ENCODE data around the gene SLC10A1.

The SLC10A1 gene

DNA sequence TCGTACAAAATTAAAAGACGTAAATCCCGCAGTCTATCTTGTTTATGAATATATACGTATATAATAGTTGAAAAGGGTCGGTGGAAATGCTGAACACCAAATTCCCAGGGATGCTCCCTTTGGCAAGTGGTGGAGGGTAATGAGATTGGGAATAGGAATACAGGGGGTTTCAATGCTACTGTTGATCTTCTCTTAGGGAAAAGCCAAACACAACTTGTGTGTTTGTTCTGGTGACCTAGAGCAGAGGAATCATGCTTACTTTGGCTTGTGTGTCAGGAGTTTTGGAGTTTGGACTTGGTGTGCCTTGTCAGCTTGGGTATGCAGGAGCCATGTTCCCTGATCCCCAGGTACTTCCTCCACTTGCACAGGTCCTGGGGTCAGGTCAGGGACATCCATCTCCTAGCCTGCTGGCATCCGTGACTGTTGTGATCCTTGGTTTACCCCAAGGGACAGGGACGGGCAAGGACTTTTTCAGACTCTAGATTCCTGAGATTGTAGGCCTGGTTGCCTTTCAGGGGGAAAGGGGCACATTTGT lies 4.1 kb downstream of the SLC10A1 start:
- Mint-ChIP-seq H3K36me3 (peaks cover 7% of the 10 kb centered on the region), H3K4me1 (ENCODE audit: low read depth) (no peaks in the 10 kb centered on the region), H3K4me3 (no peak overlapping the region), H3K9me3 (ENCODE audit: low read depth) (no peaks in the 10 kb centered on the region), H3K27me3 (no peaks in the 10 kb centered on the region), H3K27ac (no peak overlapping the region)

DNA sequence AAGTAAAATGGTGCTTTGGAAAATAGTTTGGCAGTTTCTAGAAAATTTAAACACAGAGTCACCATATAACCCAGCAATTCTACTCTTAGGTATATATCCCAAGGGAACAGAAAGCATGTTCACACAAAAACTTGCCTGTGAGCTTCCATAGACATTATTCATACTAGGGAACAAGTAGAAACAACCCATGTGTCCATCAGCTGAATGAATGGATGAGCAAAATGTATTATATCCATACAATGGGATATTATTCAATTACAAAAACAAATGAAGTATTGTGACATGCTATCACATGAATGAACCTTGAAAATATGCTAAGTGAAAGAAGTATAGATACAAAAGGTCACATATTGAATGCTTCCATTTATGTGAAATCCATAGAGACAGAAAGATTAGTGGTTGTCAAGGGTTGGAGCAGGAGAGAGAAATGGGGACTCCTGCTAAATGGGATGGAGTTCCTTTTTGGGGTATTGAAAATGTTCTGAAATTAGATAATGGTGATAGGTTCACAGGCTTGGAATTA lies 7.9 kb downstream of the SLC10A1 start:
- H3K27me3 Mint-ChIP-seq = no peaks in the 10 kb centered on the region
- peaks cover under 1% of the 10 kb centered on the region for H3K36me3 Mint-ChIP-seq
- no peaks in the 10 kb centered on the region for H3K9me3 Mint-ChIP-seq (ENCODE audit: low read depth)
- H3K27ac Mint-ChIP-seq = no peak overlapping the region
- peaks cover 2% of the 10 kb centered on the region for H3K4me1 Mint-ChIP-seq (ENCODE audit: low read depth)
- no peak overlapping the region for H3K4me3 Mint-ChIP-seq

DNA sequence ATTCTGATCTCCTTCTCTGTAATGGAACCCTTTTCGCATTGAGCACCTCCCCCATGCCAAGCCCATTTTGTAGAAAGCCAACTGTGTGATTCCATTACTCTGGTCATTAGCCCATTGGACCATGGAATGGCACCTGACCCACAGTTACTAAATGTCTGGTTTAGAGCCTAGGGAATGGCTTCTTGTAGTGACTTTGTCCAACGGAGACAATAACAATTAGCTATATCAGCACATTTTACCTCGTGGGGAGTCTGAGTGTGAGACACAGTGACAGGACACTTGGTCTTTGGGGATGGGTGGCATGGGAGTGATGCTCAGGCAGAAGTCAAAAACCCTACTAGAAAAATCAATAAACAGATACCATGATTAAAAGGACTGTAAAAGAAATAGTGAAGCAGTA lies 10.4 kb downstream of the SLC10A1 start:
- Mint-ChIP-seq H3K9me3 (ENCODE audit: low read depth) (no peaks in the 10 kb centered on the region), H3K36me3 (no peaks in the 10 kb centered on the region), H3K27me3 (no peaks in the 10 kb centered on the region), H3K4me1 (ENCODE audit: low read depth) (peaks cover 2% of the 10 kb centered on the region), H3K4me3 (no peak overlapping the region), H3K27ac (no peak overlapping the region)

DNA sequence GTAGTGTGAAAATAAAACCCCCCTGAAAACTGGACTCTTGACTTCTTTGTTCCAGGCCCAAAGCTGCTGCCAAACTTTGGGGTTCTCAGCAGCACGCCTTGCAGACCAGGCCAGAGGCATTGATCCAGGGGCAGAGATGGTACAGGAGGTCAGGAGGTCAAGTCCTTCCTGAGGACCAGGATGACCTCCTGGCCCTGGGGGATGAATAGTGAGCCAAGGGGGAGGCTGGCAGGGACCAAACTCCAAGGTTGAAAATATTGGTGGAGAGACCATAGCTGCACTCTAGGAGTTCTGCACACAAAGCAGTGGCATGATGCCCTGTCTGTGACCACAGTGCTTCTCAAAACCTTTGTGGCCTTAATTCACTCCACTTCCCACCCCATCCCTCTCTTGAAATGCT lies 12.1 kb downstream of the SLC10A1 start:
- Mint-ChIP-seq H3K4me3 (no peak overlapping the region), H3K4me1 (ENCODE audit: low read depth) (peaks cover 7% of the 10 kb centered on the region), H3K27ac (peak overlapping the region; percentile 11), H3K27me3 (no peaks in the 10 kb centered on the region), H3K9me3 (ENCODE audit: low read depth) (no peaks in the 10 kb centered on the region), H3K36me3 (peaks cover 2% of the 10 kb centered on the region)

DNA sequence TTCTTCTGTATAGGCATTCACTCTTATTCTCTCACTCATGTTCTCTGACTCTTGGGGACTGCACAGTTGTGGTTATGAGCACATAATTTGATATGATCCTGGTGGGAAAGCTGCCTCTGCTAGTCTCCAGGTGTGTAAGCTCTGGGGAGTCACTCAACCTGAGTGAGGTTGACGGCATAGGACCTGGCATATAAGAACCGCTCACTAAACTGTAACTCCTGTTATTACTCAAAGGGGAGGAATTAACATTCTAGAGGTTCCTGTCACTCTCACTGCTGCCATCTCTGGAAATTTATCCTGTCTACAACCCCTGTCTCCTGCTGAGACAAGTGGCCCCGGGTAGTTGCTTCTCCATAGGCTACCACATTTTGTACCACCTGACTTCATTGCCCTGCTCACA lies 16.1 kb downstream of the SLC10A1 start:
- Mint-ChIP-seq H3K36me3 (peaks cover 11% of the 10 kb centered on the region), H3K27me3 (no peaks in the 10 kb centered on the region), H3K27ac (no peak overlapping the region), H3K9me3 (ENCODE audit: low read depth) (no peaks in the 10 kb centered on the region), H3K4me3 (no peak overlapping the region), H3K4me1 (ENCODE audit: low read depth) (peaks cover 32% of the 10 kb centered on the region)

DNA sequence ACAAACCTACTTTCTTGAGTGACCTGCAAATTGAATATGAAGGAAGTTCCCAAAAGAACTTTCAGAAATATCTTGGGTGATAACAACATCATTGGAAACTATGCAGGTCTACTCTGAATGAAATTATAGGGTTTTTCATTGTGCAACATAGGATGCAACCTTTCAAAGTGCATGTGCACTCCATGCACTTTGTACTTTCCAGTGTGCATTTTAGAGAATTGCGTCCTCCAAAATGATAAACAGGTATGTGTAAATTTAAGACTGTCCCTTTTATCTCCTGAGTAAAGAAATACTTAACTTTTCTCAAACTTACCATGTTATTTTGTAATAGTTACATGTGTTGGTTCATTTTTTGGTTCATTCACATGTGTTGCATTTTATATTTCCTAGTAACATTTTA lies 16.9 kb downstream of the SLC10A1 start:
- H3K27ac Mint-ChIP-seq = no peak overlapping the region
- peaks cover 13% of the 10 kb centered on the region for H3K36me3 Mint-ChIP-seq
- no peaks in the 10 kb centered on the region for H3K9me3 Mint-ChIP-seq (ENCODE audit: low read depth)
- no peaks in the 10 kb centered on the region for H3K27me3 Mint-ChIP-seq
- peaks cover 38% of the 10 kb centered on the region for H3K4me1 Mint-ChIP-seq (ENCODE audit: low read depth)
- H3K4me3 Mint-ChIP-seq = no peak overlapping the region

DNA sequence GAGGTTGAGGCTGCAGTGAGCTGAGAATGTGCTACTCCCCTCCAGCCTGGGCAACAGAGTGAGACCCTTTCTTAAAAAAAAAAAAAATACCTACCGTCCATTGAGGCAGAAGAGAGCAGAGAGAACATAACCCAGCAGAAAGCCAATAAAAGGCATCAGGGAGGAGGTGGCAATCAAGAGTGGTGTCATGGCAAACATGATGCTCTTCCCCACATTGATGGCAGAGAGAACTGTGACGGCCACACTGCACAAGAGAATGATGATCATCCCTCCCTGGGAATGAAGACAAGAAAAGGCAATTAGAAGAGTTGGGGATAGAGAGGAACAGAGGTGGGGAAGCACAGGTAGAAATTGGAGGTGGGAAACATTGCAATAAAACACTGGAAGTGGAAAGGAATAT lies 18.0 kb downstream of the SLC10A1 start:
- Mint-ChIP-seq H3K27ac (peak overlapping the region; percentile 81), H3K9me3 (ENCODE audit: low read depth) (no peaks in the 10 kb centered on the region), H3K4me3 (no peak overlapping the region), H3K36me3 (peaks cover 15% of the 10 kb centered on the region), H3K4me1 (ENCODE audit: low read depth) (peaks cover 45% of the 10 kb centered on the region), H3K27me3 (no peaks in the 10 kb centered on the region)

DNA sequence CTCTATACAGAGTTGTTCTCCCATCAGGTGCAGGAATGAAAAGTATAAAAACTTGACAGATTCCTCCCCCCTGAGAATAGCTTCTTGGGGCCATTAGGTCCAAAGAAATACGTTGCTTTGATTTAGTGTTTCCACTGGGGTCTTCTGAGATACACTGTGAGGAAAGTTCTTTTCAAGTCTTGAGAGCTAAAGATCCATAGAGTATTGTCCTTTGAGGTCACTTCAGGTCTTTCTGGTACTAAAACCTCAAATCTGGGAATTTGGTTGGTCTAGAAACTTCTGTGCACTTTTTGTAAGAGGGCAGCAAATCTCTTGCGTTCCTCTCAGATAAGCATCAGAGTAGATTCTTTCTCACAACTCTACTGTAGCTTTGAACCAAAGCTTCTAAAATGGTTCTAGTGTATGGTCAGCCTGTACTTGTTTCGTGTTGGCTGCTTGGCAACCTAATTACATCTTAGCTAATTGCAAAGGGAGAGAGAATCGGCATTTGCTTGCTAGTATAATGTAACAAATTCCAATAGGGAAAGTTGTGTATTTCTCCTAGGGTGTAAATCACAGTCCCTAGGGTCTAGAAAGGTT lies 20.1 kb downstream of the SLC10A1 start:
- Mint-ChIP-seq H3K27me3 (no peaks in the 10 kb centered on the region), H3K36me3 (peaks cover 20% of the 10 kb centered on the region)

DNA sequence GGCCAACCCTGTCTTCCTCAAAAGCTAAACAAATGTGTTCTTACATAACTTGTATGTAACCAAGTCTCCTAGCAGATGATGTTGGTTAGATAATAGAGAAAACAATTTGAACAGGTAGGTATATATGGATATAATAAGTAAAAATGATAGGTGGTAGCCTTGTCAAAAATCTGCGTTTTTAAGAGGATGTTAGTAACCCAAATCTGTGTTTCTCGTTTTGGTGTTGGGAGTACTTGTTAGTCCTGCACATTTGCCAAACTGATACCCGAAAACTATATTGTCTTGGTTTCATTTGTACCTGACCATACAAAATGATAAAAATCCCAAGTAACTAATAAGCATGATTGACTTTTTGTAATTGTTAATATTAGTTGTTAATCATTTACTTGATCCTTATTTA lies 22.0 kb downstream of the SLC10A1 start:
- Mint-ChIP-seq H3K27me3 (no peaks in the 10 kb centered on the region), H3K36me3 (peaks cover 25% of the 10 kb centered on the region), H3K4me1 (ENCODE audit: low read depth) (peaks cover 72% of the 10 kb centered on the region), H3K27ac (peak overlapping the region; percentile 81), H3K4me3 (no peak overlapping the region), H3K9me3 (ENCODE audit: low read depth) (no peaks in the 10 kb centered on the region)

More for the DNA sequence above, 20.1 kb downstream of the SLC10A1 start:
- H3K9me3 Mint-ChIP-seq (ENCODE audit: low read depth) = no peaks in the 10 kb centered on the region
- peak overlapping the region; percentile 9 for H3K4me3 Mint-ChIP-seq
- H3K4me1 Mint-ChIP-seq (ENCODE audit: low read depth) = peaks cover 64% of the 10 kb centered on the region
- H3K27ac Mint-ChIP-seq = peak overlapping the region; percentile 50

DNA sequence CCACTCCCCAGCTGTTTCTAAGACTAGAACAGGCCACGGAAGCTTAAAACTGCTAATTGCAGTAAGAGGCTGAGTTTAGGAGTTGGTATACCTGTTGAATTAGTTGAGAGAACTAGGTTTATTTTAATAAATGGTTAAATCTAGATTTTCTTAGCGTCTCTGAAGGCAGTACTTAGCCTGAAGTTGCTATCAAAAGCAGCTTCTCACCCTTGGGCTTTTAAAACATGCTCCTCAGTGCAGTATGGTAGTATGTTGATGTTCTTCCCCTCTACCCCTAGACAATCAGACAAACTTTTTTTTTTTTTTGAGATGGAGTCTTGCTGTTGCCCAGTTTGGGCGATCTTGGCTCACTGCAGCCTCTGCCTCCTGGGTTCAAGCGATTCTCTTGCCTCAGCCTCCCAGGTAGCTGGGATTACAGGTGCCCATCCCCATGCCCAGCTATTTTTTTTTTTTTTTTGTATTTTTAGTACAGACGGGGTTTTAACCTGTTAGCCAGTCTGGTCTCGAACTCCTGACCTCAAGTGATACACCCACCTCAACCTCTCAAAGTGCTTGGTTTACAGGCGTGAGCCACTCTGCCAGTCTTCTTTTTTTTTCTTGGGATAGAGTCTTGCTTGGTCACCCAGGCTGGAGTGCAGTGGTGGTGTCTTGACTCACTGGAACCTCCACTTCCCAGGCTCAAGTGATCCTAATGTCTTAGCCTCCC lies 23.3 kb downstream of the SLC10A1 start:
- H3K4me3 Mint-ChIP-seq = no peak overlapping the region
- no peaks in the 10 kb centered on the region for H3K27me3 Mint-ChIP-seq
- H3K9me3 Mint-ChIP-seq (ENCODE audit: low read depth) = no peaks in the 10 kb centered on the region
- no peak overlapping the region for H3K27ac Mint-ChIP-seq
- H3K36me3 Mint-ChIP-seq = peaks cover 33% of the 10 kb centered on the region
- H3K4me1 Mint-ChIP-seq (ENCODE audit: low read depth) = peaks cover 80% of the 10 kb centered on the region

DNA sequence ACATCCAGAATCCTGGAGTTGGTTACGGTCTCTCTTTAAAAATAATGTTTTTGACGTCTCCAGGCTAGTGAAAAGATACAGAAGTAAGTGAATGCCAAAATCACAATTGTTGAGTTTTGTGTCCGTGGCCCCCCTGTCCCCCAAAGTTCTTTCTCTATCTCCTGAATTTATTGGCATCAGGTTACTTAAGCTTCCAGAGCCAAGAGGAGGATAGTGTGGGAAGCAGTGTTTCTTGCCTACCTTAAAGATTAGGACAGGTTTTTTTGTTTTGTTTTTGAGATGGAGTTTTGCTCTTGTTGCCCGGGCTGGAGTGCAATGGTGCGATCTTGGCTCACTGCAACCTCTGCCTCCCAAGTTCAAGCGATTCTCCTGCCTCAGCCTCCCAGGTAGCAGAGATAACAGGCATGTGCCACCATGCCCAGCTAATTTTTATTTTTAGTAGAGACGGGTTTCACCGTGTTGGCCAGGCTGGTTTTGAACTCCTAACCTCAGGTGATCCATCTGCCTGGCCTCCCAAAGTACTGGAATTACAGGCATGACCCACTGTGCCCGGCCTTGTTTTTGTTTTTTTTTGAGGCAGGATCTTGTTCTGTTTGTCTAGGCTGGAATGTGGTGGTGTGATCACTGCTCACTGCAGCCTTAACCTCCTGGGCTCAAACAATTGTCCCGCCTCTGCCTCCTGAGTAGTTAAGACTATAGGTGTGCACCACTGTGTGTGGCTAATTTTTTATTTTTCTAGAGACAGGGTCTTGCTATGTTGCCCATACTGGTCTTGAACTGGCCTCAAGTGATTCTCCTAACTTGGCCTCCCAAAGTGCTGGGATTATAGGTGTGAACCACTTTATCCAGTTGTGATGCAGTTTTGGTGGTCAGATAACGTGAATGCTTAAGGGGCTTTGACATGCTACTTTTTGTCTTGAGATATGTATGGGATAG lies 24.7 kb downstream of the SLC10A1 start:
- peaks cover 35% of the 10 kb centered on the region for H3K36me3 Mint-ChIP-seq
- peak overlapping the region; percentile 17 for H3K4me3 Mint-ChIP-seq
- H3K27me3 Mint-ChIP-seq = no peaks in the 10 kb centered on the region
- peaks cover 84% of the 10 kb centered on the region for H3K4me1 Mint-ChIP-seq (ENCODE audit: low read depth)
- H3K27ac Mint-ChIP-seq = peak overlapping the region; percentile 54
- no peaks in the 10 kb centered on the region for H3K9me3 Mint-ChIP-seq (ENCODE audit: low read depth)

DNA sequence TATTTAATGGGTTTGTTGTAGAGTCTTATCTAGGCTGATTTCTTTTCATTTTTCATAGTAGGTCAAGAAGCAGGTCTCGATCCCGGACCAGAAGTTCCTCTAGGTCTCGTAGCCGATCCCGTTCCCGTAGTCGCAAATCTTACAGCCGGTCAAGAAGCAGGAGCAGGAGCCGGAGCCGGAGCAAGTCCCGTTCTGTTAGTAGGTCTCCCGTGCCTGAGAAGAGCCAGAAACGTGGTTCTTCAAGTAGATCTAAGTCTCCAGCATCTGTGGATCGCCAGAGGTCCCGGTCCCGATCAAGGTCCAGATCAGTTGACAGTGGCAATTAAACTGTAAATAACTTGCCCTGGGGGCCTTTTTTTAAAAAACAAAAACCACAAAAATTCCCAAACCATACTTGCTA lies 25.9 kb downstream of the SLC10A1 start:
- Mint-ChIP-seq H3K27me3 (no peaks in the 10 kb centered on the region), H3K36me3 (peaks cover 35% of the 10 kb centered on the region), H3K27ac (peak overlapping the region; percentile 81), H3K4me3 (peak overlapping the region; percentile 80), H3K4me1 (ENCODE audit: low read depth) (peaks cover 77% of the 10 kb centered on the region), H3K9me3 (ENCODE audit: low read depth) (no peaks in the 10 kb centered on the region)

DNA sequence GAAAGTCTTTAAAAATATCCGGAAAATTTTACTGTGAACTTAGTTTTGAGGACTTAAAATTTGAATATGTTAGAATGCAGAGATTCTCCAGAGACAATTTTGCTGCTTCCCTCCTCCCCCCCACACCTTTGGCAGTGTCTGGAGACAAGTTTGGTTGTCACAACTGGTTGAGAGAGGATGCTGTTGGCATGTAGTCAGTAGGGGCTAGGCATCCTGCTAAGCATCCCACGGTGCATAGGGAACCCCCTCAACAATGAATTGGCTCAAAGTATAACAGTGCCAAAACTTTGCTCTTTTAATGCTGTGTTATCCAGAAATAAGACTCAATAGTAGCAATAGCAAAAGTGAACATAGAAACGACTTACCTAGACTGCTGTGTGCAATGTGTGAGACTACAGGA lies 26.5 kb downstream of the SLC10A1 start:
- H3K4me3 Mint-ChIP-seq = peak overlapping the region; percentile 80
- no peaks in the 10 kb centered on the region for H3K27me3 Mint-ChIP-seq
- no peaks in the 10 kb centered on the region for H3K9me3 Mint-ChIP-seq (ENCODE audit: low read depth)
- H3K36me3 Mint-ChIP-seq = peaks cover 33% of the 10 kb centered on the region
- peaks cover 75% of the 10 kb centered on the region for H3K4me1 Mint-ChIP-seq (ENCODE audit: low read depth)
- H3K27ac Mint-ChIP-seq = peak overlapping the region; percentile 81

DNA sequence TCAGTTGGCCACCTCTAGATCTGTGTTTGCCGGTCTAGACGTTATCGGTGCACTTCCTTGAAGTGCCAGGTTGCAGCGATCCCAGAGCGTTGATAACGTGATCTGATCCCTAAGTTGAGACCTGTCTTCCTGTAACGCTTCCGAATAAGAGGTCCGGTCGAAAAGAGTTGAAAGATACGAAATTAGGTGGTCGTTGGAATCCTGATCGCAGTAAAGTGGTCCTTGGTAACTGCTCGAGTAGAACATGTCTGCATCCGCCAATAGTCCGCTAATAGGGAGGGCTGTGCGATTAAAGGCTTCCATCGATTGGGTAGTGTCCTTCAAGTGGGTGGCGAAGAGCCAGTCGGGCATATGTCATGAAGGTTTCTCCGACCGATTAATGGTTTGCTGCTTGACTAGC lies 27.4 kb downstream of the SLC10A1 start:
- Mint-ChIP-seq H3K4me1 (ENCODE audit: low read depth) (peaks cover 69% of the 10 kb centered on the region), H3K4me3 (peak overlapping the region; percentile 80), H3K36me3 (peaks cover 30% of the 10 kb centered on the region), H3K9me3 (ENCODE audit: low read depth) (no peaks in the 10 kb centered on the region), H3K27me3 (no peaks in the 10 kb centered on the region), H3K27ac (peak overlapping the region; percentile 81)

DNA sequence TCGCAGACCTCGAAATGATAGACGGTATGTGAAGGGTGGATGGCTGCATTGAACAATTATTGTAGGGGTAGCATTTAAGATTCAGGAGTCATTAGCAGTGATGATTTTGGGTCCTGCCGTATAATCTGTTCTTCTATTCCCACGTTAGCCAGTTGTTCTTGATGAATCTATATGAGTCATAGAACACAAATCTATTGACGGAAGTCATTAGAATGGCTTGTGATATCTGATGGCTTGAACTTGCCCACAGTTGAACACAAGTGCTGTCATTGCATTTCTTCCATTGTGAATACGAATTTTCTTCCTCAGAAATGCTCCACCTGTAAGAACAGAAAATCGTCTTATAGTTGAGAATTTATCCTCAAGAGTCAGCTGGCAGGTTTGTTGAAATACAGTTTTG lies 28.2 kb downstream of the SLC10A1 start:
- peak overlapping the region; percentile 99 for H3K4me3 Mint-ChIP-seq
- peaks cover 3% of the 10 kb centered on the region for H3K9me3 Mint-ChIP-seq (ENCODE audit: low read depth)
- H3K27me3 Mint-ChIP-seq = no peaks in the 10 kb centered on the region
- peak overlapping the region; percentile 100 for H3K27ac Mint-ChIP-seq
- peaks cover 70% of the 10 kb centered on the region for H3K4me1 Mint-ChIP-seq (ENCODE audit: low read depth)
- H3K36me3 Mint-ChIP-seq = peaks cover 32% of the 10 kb centered on the region

Data from activated naive CD8-positive, alpha-beta T cell (primary cell).